Keratinocyte (primary cell): ENCODE results near the gene PSMD2. TPM values are rescaled to one million over a fixed set of nuclear protein-coding genes. Genes with fewer than 3 reads are reported as not detected.

Experiments used
- DNase-seq: peaks from one replicate; pipeline ENCODE4 v3.0.0-alpha.2; 2011; ENCODE audit warnings: low read depth, missing footprints, low spot score
- FAIRE-seq: peaks from 2 replicates; lab custom pipeline; 2011; peaks lifted over from hg19 to GRCh38; lab: Jason Lieb, UNC
- H2AFZ ChIP-seq: 2 replicates; pipeline ENCODE4 v1.6.0; 2012; ENCODE audit warnings: low read length, control low read depth, inconsistent platforms; ENCODE audit not compliant: control insufficient read depth
- H3K27ac ChIP-seq: 2 replicates; pipeline ENCODE4 v1.5.1; 2011; ENCODE audit warnings: low read length; ENCODE audit not compliant: control insufficient read depth, insufficient read depth
- H3K27me3 ChIP-seq: 3 replicates; pipeline ENCODE4 v1.6.0; 2011; ENCODE audit warnings: low read length; ENCODE audit not compliant: control insufficient read depth, insufficient read depth; ENCODE audit errors: extremely low read depth
- H3K36me3 ChIP-seq, 2 experiments: 2 replicates in 1 of 2; 3 replicates in 1 of 2; pipeline ENCODE4 v1.5.1; 2011; ENCODE audit warnings: low read length in 2 of 2, mild to moderate bottlenecking in 1 of 2; ENCODE audit not compliant: control insufficient read depth in 2 of 2, insufficient read depth in 2 of 2; ENCODE audit errors: extremely low read depth in 1 of 2
- H3K4me1 ChIP-seq: 3 replicates; pipeline ENCODE4 v1.5.1; 2011; ENCODE audit warnings: low read length; ENCODE audit not compliant: control insufficient read depth, insufficient read depth; ENCODE audit errors: extremely low read depth
- H3K4me2 ChIP-seq: 3 replicates; pipeline ENCODE4 v1.6.0; 2011; ENCODE audit warnings: low read depth, low read length; ENCODE audit not compliant: control insufficient read depth, insufficient read depth; ENCODE audit errors: extremely low read depth
- H3K4me3 ChIP-seq, 3 experiments: fragments of 200-600 bp in 1 of 3; sonication (generic) in 1 of 3; 2 replicates in 2 of 3; 3 replicates in 1 of 3; pipeline ENCODE4 v1.5.1; 2011 to 2016; ENCODE audit warnings: low read length in 3 of 3, mild to moderate bottlenecking in 3 of 3, control low read depth in 2 of 3, inconsistent platforms in 1 of 3, low read depth in 1 of 3, mixed read lengths in 1 of 3, mixed run types in 1 of 3, moderate library complexity in 1 of 3; ENCODE audit not compliant: control insufficient read depth in 2 of 3, insufficient read depth in 2 of 3; ENCODE audit errors: extremely low read depth in 1 of 3
- H3K79me2 ChIP-seq: 2 replicates; pipeline ENCODE4 v1.6.0; 2012; ENCODE audit warnings: low read length; ENCODE audit not compliant: control insufficient read depth, insufficient read depth
- H3K9ac ChIP-seq: 3 replicates; pipeline ENCODE4 v1.6.0; 2011; ENCODE audit warnings: low read length; ENCODE audit not compliant: control insufficient read depth, insufficient read depth; ENCODE audit errors: extremely low read depth
- H3K9me1 ChIP-seq: 3 replicates; pipeline ENCODE4 v1.6.0; 2011; ENCODE audit warnings: low read length; ENCODE audit not compliant: control insufficient read depth, insufficient read depth; ENCODE audit errors: extremely low read depth
- H3K9me3 ChIP-seq: 2 replicates; pipeline ENCODE4 v1.5.1; 2012; ENCODE audit warnings: low read depth, low read length; ENCODE audit not compliant: control insufficient read depth
- H4K20me1 ChIP-seq: 3 replicates; pipeline ENCODE4 v1.6.0; 2011; ENCODE audit warnings: low read length; ENCODE audit not compliant: control insufficient read depth, insufficient read depth; ENCODE audit errors: extremely low read depth
- CTCF ChIP-seq, 3 experiments: IDR thresholded peaks in 1 of 3; conservative IDR thresholded peaks in 1 of 3; optimal IDR thresholded peaks in 1 of 3; 2 replicates in 2 of 3; 3 replicates in 1 of 3; pipeline versions ENCODE3 to v1.5.1; 2011; ENCODE audit warnings: low read length in 3 of 3, mild to moderate bottlenecking in 3 of 3, moderate library complexity in 2 of 3, control low read depth in 1 of 3, inconsistent platforms in 1 of 3; ENCODE audit not compliant: insufficient read depth in 2 of 3; ENCODE audit errors: extremely low read depth in 1 of 3
- EZH2 ChIP-seq: IDR thresholded peaks from one replicate; pipeline ENCODE4 v1.6.1; 2012; ENCODE audit warnings: inconsistent platforms, mild to moderate bottlenecking, low read length, moderate library complexity
- dilution Hi-C: fragments of 300-500 bp; cut with MboI; formaldehyde crosslinking; loops from one replicate; pipeline ENCODE4 v1.7.0; 2020; ENCODE audit warnings: low sequenced_read_pairs; ENCODE audit not compliant: extremely low pct_ligation_motif_present
- polyA plus RNA-seq, 5 experiments: library from polyadenylated mRNA; depleted of rRNA in 3 of 5; stranded (reverse) in 3 of 5; stranded (forward) in 1 of 5; unstranded in 1 of 5; fragments of >200 nt; gene quantifications; 1 replicate in 1 of 5; 2 replicates in 3 of 5; 3 replicates in 1 of 5; pipeline versions ENCODE4 v1.2.1 to v1.2.3, GENCODE V29; 2011 to 2012; ENCODE audit warnings: missing spikeins in 2 of 5, low read depth in 1 of 5, low replicate concordance in 1 of 5

PSMD2 gene
- polyA plus RNA-seq, 1 donor (not counting 4 experiments of a cell fraction or from before 2014, with no cell fraction given), result 593 TPM

GRCh38 chr3:184314363-184314699 is 15.3 kb downstream of the PSMD2 start, which contains the start of gene EIF4G1:
TSS of gene EIF4G1 (plus strand) at chr3:184314606. CDS start at chr3:184315797, 1,191 bp downstream.
- peak within 1 kb of the TSS; percentile 77 for H3K9ac ChIP-seq
- no peaks in the 10 kb centered on the region for H3K27me3 ChIP-seq
- H3K4me3 ChIP-seq, result peak within 1 kb of the TSS; percentile 73 to 90 (median 87)
- no peaks in the 10 kb centered on the region for H3K9me1 ChIP-seq
- peaks cover 31% of the 10 kb centered on the region for H4K20me1 ChIP-seq
- DNase-seq (peak; percentile 58), FAIRE-seq (no peak)
- H3K27ac ChIP-seq, result peak within 1 kb of the TSS; percentile 83
- TF ChIP-seq EZH2, result no peak
- TF ChIP-seq CTCF (optimal IDR thresholded peaks at IDR 0.05 in 1 of 3, IDR thresholded peaks at IDR 0.05 in 1 of 3, conservative IDR thresholded peaks at IDR 0.05 in 1 of 3; ENCODE audit: extremely low read depth in 1 of 3, insufficient read depth in 2 of 3, low read length in 3 of 3), result no peak
- H3K4me2 ChIP-seq, result peak within 1 kb of the TSS; percentile 97
- peaks cover 24% of the 10 kb centered on the region for H3K4me1 ChIP-seq
- H3K36me3 ChIP-seq, result peaks cover 5 to 25% of the 10 kb centered on the region in 2 experiments
- H3K79me2 ChIP-seq, result peaks cover 45% of the 10 kb centered on the region
- H3K9me3 ChIP-seq, result no peaks in the 10 kb centered on the region
- H2AFZ ChIP-seq, result peak within 1 kb of the TSS; percentile 49
- dilution Hi-C loops, result no loop called here

GRCh38 chr3:184314700-184315542 is 15.9 kb downstream of the PSMD2 start:
- H3K9me3 ChIP-seq, result no peaks in the 10 kb centered on the region
- no peak for DNase-seq
- no peaks in the 10 kb centered on the region for H3K9me1 ChIP-seq
- peak overlapping the region; percentile 77 for H3K9ac ChIP-seq
- H3K4me3 ChIP-seq, result peak overlapping the region; percentile 73 to 90 (median 87)
- dilution Hi-C loops, result no loop called here
- H3K27ac ChIP-seq, result peak overlapping the region; percentile 83
- H3K79me2 ChIP-seq, result peaks cover 47% of the 10 kb centered on the region
- peaks cover 36% of the 10 kb centered on the region for H4K20me1 ChIP-seq
- TF ChIP-seq EZH2, result no peak
- TF ChIP-seq CTCF (optimal IDR thresholded peaks at IDR 0.05 in 1 of 3, IDR thresholded peaks at IDR 0.05 in 1 of 3, conservative IDR thresholded peaks at IDR 0.05 in 1 of 3; ENCODE audit: extremely low read depth in 1 of 3, insufficient read depth in 2 of 3, low read length in 3 of 3), result no peak
- peaks cover 30% of the 10 kb centered on the region for H3K4me1 ChIP-seq
- H3K27me3 ChIP-seq, result no peaks in the 10 kb centered on the region
- FAIRE-seq, result no peak
- H3K36me3 ChIP-seq, result peaks cover 5 to 25% of the 10 kb centered on the region in 2 experiments
- H2AFZ ChIP-seq, result no peak overlapping the region
- peak overlapping the region; percentile 97 for H3K4me2 ChIP-seq
